SK-N-SH treated with all-trans-retinoic acid at 6 μM for 48 hours (cell line): ENCODE results near the gene CCDC187.

Source experiments
- ATAC-seq: fragments of 200-7000 bp; cut with Tn5 transposase; 3 replicates; pipeline ENCODE4 v1.9.1; 2020; ENCODE audit warnings: mild to moderate bottlenecking, moderate library complexity
- ARNTL ChIP-seq: fragments of 450-650 bp; formaldehyde crosslinking; IDR thresholded peaks from 2 replicates; pipeline ENCODE4 v1.5.0; 2020; ENCODE audit warnings: low read depth, mild to moderate bottlenecking, moderate library complexity, borderline replicate concordance
- BACH2 ChIP-seq: fragments of 250-450 bp; sonication (Bioruptor Pico); IDR thresholded peaks from 2 replicates; pipeline ENCODE4 v1.9.0; 2021; ENCODE audit warnings: mild to moderate bottlenecking, borderline replicate concordance
- CREB5 ChIP-seq: fragments of 250-450 bp; sonication (Bioruptor Pico); IDR thresholded peaks from 2 replicates; pipeline ENCODE4 v1.5.1; 2020; ENCODE audit warnings: low read depth, mild to moderate bottlenecking, moderate library complexity
- CSDC2 ChIP-seq: fragments of 250-450 bp; sonication (Bioruptor Pico); IDR thresholded peaks from 2 replicates; pipeline ENCODE4 v1.5.0; 2020; ENCODE audit warnings: mild to moderate bottlenecking, moderate library complexity
- GLIS3 ChIP-seq: fragments of 250-450 bp; sonication (Bioruptor Pico); IDR thresholded peaks from 2 replicates; pipeline ENCODE4 v1.5.0; 2020; ENCODE audit warnings: mild to moderate bottlenecking, moderate library complexity
- ISL1 ChIP-seq: fragments of 250-450 bp; sonication (Bioruptor Pico); IDR thresholded peaks from 2 replicates; pipeline ENCODE4 v2.1.2; 2022; ENCODE audit warnings: mild to moderate bottlenecking, moderate library complexity
- OSR1 ChIP-seq: fragments of 250-450 bp; sonication (Bioruptor Pico); IDR thresholded peaks from 2 replicates; pipeline ENCODE4 v1.8.0; 2022; ENCODE audit warnings: moderate library complexity, mild to moderate bottlenecking, inconsistent platforms
- PPARA ChIP-seq: fragments of 250-450 bp; sonication (Bioruptor Pico); IDR thresholded peaks from 2 replicates; pipeline ENCODE4 v1.5.0; 2020; ENCODE audit warnings: mild to moderate bottlenecking, borderline replicate concordance
- SNAI2 ChIP-seq: fragments of 250-450 bp; sonication (Bioruptor Pico); IDR thresholded peaks from 2 replicates; pipeline ENCODE4 v1.5.0; 2020; ENCODE audit warnings: mild to moderate bottlenecking, moderate library complexity
- TCF4 ChIP-seq: fragments of 250-450 bp; sonication (Bioruptor Pico); IDR thresholded peaks from 2 replicates; pipeline ENCODE4 v1.8.0; 2021; ENCODE audit warnings: mild to moderate bottlenecking, moderate library complexity, borderline replicate concordance
- TOX ChIP-seq: fragments of 250-450 bp; sonication (Bioruptor Pico); IDR thresholded peaks from 2 replicates; pipeline ENCODE4 v1.8.0; 2021; ENCODE audit warnings: mild to moderate bottlenecking, moderate library complexity, borderline replicate concordance
- ZC3H10 ChIP-seq: fragments of 250-450 bp; sonication (Bioruptor Pico); IDR thresholded peaks from 2 replicates; pipeline ENCODE4 v1.5.1; 2021; ENCODE audit warnings: mild to moderate bottlenecking, moderate library complexity
- ZFP3 ChIP-seq: fragments of 250-450 bp; sonication (Bioruptor Pico); IDR thresholded peaks from 2 replicates; pipeline ENCODE4 v1.5.0; 2020; ENCODE audit warnings: mild to moderate bottlenecking, moderate library complexity
- ZFP30 ChIP-seq: fragments of 450-650 bp; formaldehyde crosslinking; IDR thresholded peaks from 2 replicates; pipeline ENCODE4 v1.5.0; 2022; ENCODE audit warnings: mild to moderate bottlenecking, moderate library complexity
- ZNF565 ChIP-seq: fragments of 450-650 bp; formaldehyde crosslinking; conservative IDR thresholded peaks from 2 replicates; pipeline ENCODE4 v1.5.0; 2020; ENCODE audit warnings: low read depth, mild to moderate bottlenecking, moderate library complexity
- ZNF8 ChIP-seq: fragments of 450-650 bp; formaldehyde crosslinking; IDR thresholded peaks from 2 replicates; pipeline ENCODE4 v1.5.0; 2020; ENCODE audit warnings: mild to moderate bottlenecking, moderate library complexity
- TF ChIP-seq, protein P1 (sequence below): fragments of 250-450 bp; sonication (Bioruptor Pico); IDR thresholded peaks from 2 replicates; pipeline ENCODE4 v1.5.0; 2020; ENCODE audit warnings: mild to moderate bottlenecking, moderate library complexity
- TF ChIP-seq, protein P2 (sequence below): fragments of 250-450 bp; sonication (Bioruptor Pico); IDR thresholded peaks from 2 replicates; pipeline ENCODE4 v1.8.0; 2021; ENCODE audit warnings: low read depth, mild to moderate bottlenecking, moderate library complexity, borderline replicate concordance
- TF ChIP-seq, protein P3 (sequence below): fragments of 250-450 bp; sonication (Bioruptor Pico); IDR thresholded peaks from 2 replicates; pipeline ENCODE4 v1.5.1; 2021; ENCODE audit warnings: mild to moderate bottlenecking, moderate library complexity

CCDC187 gene

GRCh38 chr9:136235709-136236455 is 68.0 kb downstream of the CCDC187 start:
- no peak for ATAC-seq
- TF ChIP-seq ZFP30 (CRISPR knock-in tag) = no peak
- TF ChIP-seq TCF4 (CRISPR knock-in tag) = no peak
- no peak for TF ChIP-seq CSDC2

DNA sequence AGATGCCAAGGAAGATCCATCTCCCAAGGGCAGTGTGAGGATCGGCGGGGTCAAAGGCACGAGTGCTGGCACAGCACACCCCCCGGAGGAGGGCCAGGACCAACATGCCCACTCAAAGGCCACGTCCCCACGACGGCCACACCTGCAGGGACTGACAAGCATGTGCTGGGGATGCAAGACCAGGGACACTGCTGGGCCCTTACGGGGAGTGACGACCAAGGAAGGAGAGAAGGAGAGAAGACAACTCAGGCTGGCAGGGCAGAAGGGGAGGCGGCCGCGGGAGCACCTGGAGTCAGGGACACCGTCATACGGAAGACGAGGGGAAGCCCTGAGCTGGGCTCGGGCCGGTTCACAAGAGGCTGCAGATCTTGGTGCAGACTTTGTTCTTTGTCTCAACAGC is 68.7 kb downstream of the CCDC187 start:
- TF ChIP-seq, protein P1, sequence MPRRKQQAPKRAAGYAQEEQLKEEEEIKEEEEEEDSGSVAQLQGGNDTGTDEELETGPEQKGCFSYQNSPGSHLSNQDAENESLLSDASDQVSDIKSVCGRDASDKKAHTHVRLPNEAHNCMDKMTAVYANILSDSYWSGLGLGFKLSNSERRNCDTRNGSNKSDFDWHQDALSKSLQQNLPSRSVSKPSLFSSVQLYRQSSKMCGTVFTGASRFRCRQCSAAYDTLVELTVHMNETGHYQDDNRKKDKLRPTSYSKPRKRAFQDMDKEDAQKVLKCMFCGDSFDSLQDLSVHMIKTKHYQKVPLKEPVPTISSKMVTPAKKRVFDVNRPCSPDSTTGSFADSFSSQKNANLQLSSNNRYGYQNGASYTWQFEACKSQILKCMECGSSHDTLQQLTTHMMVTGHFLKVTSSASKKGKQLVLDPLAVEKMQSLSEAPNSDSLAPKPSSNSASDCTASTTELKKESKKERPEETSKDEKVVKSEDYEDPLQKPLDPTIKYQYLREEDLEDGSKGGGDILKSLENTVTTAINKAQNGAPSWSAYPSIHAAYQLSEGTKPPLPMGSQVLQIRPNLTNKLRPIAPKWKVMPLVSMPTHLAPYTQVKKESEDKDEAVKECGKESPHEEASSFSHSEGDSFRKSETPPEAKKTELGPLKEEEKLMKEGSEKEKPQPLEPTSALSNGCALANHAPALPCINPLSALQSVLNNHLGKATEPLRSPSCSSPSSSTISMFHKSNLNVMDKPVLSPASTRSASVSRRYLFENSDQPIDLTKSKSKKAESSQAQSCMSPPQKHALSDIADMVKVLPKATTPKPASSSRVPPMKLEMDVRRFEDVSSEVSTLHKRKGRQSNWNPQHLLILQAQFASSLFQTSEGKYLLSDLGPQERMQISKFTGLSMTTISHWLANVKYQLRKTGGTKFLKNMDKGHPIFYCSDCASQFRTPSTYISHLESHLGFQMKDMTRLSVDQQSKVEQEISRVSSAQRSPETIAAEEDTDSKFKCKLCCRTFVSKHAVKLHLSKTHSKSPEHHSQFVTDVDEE (CRISPR knock-in tag) = no peak
- no peak for TF ChIP-seq ZNF8 (CRISPR knock-in tag)
- TF ChIP-seq ZFP3 = no peak
- TF ChIP-seq BACH2 (CRISPR knock-in tag) = no peak
- no peak for TF ChIP-seq ARNTL (CRISPR knock-in tag)
- TF ChIP-seq ZNF565 (CRISPR knock-in tag) = no peak
- ATAC-seq = no peak

DNA sequence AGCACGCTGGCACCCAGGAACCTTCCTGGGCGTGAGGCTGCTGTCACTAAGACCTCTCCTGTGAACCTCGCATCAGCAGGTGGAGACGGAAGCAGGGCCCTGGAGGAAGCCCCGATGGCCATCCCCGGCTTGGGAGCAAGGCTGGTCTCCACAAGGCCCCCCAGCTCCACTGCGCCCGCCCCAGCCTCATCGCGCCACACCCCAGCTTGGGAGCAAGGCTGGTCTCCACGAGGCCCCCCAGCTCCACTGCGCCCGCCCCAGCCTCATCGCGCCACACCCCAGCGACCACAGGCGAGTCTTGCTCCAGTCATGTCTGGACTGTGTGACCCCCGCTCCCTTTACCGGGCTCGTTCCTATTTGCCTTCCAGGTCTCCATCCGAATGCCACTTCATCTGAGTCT is 69.3 kb downstream of the CCDC187 start:
- TF ChIP-seq ZFP3 (no peak), CREB5 (CRISPR knock-in tag) (no peak), TOX (CRISPR knock-in tag) (no peak), ZC3H10 (CRISPR knock-in tag) (no peak), OSR1 (CRISPR knock-in tag) (no peak), GLIS3 (no peak), ISL1 (no peak), ZNF8 (CRISPR knock-in tag) (no peak), PPARA (CRISPR knock-in tag) (no peak), SNAI2 (no peak), BACH2 (CRISPR knock-in tag) (no peak)
- TF ChIP-seq, protein P2, sequence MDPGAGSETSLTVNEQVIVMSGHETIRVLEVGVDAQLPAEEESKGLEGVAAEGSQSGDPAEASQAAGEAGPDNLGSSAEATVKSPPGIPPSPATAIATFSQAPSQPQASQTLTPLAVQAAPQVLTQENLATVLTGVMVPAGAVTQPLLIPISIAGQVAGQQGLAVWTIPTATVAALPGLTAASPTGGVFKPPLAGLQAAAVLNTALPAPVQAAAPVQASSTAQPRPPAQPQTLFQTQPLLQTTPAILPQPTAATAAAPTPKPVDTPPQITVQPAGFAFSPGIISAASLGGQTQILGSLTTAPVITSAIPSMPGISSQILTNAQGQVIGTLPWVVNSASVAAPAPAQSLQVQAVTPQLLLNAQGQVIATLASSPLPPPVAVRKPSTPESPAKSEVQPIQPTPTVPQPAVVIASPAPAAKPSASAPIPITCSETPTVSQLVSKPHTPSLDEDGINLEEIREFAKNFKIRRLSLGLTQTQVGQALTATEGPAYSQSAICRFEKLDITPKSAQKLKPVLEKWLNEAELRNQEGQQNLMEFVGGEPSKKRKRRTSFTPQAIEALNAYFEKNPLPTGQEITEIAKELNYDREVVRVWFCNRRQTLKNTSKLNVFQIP (CRISPR knock-in tag) = no peak
- TF ChIP-seq, protein P3, sequence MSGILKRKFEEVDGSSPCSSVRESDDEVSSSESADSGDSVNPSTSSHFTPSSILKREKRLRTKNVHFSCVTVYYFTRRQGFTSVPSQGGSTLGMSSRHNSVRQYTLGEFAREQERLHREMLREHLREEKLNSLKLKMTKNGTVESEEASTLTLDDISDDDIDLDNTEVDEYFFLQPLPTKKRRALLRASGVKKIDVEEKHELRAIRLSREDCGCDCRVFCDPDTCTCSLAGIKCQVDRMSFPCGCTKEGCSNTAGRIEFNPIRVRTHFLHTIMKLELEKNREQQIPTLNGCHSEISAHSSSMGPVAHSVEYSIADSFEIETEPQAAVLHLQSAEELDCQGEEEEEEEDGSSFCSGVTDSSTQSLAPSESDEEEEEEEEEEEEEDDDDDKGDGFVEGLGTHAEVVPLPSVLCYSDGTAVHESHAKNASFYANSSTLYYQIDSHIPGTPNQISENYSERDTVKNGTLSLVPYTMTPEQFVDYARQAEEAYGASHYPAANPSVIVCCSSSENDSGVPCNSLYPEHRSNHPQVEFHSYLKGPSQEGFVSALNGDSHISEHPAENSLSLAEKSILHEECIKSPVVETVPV (CRISPR knock-in tag) = no peak
- TF ChIP-seq, protein P1 (CRISPR knock-in tag) = no peak
- TF ChIP-seq, all 23 proteins: peak for 0
- no peak for ATAC-seq
